Measurements from ENCODE around the gene CA10. TPM values are rescaled to one million over a fixed set of nuclear protein-coding genes. Genes with fewer than 3 reads are reported as not detected.

The CA10 gene
- total and polyA plus RNA-seq, 2 experiments from 2014 or later = 0.33 TPM; not detected in 1

DNA sequence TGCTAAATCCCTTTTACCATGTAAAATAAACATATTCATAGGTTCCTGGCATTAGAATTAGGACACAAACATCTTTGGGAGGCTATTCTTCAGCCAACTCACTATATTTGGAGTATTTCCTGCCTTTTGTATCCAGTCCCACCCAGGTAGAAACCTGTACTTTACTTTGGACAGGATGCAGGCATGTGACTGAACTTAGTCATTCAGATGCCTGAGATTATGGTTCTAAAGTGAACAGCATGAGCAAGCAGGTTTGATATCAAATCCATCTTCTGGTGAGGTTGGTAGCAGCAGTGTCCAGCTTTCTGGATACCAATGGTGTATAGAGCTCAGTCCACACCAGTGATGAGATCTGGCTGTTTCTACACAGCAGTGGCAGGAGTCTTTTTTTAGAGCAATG lies 20.2 kb downstream of the CA10 start:
- no peaks in the 10 kb centered on the region for H3K4me1 ChIP-seq (ENCODE audit: insufficient read depth)
- H3K9me3 ChIP-seq (ENCODE audit: low read depth) = no peaks in the 10 kb centered on the region
- H3K36me3 ChIP-seq (replicated peaks; ENCODE audit: insufficient read depth, low read depth) = no peaks in the 10 kb centered on the region
- H3K4me2 ChIP-seq = no peak overlapping the region
- H3K27me3 ChIP-seq = no peaks in the 10 kb centered on the region
- H3K4me3 ChIP-seq = no peak overlapping the region
- no peaks in the 10 kb centered on the region for H4K20me1 ChIP-seq (ENCODE audit: insufficient read depth, poor library complexity, severe bottlenecking)
- no peaks in the 10 kb centered on the region for H3K79me2 ChIP-seq
- no peak for TF ChIP-seq EZH2phosphoT487 (IDR thresholded peaks at IDR 0.05; ENCODE audit: low read depth, severe bottlenecking, unreplicated experiment)
- TF ChIP-seq, protein P1, sequence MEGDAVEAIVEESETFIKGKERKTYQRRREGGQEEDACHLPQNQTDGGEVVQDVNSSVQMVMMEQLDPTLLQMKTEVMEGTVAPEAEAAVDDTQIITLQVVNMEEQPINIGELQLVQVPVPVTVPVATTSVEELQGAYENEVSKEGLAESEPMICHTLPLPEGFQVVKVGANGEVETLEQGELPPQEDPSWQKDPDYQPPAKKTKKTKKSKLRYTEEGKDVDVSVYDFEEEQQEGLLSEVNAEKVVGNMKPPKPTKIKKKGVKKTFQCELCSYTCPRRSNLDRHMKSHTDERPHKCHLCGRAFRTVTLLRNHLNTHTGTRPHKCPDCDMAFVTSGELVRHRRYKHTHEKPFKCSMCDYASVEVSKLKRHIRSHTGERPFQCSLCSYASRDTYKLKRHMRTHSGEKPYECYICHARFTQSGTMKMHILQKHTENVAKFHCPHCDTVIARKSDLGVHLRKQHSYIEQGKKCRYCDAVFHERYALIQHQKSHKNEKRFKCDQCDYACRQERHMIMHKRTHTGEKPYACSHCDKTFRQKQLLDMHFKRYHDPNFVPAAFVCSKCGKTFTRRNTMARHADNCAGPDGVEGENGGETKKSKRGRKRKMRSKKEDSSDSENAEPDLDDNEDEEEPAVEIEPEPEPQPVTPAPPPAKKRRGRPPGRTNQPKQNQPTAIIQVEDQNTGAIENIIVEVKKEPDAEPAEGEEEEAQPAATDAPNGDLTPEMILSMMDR (IDR thresholded peaks at IDR 0.05; ENCODE audit: poor library complexity) = no peak
- no peak for TF ChIP-seq EZH2 (IDR thresholded peaks at IDR 0.05; ENCODE audit: borderline replicate concordance)
- no peak for DNase-seq (ENCODE audit: low spot score)
- H2AFZ ChIP-seq = no peak overlapping the region
- no peak overlapping the region for H3K27ac ChIP-seq
- no peaks in the 10 kb centered on the region for H3K9me2 ChIP-seq (replicated peaks; ENCODE audit: insufficient read depth)

DNA sequence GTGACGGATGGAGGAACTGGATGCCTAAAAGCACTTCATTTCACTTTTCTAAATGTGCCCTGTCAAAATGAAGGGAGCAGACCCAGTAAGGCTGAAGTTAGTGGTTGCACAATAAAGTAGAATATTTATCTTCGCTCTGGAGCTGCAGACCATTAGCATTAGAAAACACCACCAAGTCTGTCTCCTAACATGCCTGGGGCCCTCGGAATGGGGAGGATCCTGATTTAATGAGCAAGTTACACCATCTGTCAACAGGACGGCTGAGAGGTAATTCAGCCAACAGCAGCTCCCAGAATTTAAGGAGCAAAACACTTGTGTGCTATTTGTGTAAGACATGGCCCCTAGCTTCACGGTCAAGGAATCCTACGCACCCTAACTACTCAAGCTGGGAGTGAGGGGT lies 22.3 kb downstream of the CA10 start:
- H2AFZ ChIP-seq = no peak overlapping the region
- TF ChIP-seq EZH2phosphoT487 (IDR thresholded peaks at IDR 0.05; ENCODE audit: low read depth, severe bottlenecking, unreplicated experiment) = no peak
- TF ChIP-seq EZH2 (IDR thresholded peaks at IDR 0.05; ENCODE audit: borderline replicate concordance) = no peak
- TF ChIP-seq, protein P1 (IDR thresholded peaks at IDR 0.05; ENCODE audit: poor library complexity) = no peak

DNA sequence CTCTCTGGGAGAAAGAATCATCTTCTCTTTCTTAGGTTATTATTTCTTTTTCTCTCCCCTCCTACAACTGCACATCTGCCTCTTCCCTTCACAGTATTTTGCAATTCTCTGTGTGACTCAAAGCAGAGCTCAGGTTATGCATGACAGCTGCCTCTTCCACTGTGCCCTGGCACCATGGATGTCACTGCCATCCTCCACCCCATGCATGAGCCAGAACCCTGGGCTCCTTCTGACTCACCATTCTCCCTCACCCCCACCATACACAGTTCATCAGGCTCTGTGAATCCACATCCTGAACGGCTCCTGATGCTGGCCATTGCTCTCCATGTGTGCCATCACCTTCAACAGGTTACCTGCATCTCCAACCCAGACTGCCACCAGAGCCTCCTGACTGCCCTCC lies 23.9 kb downstream of the CA10 start:
- Histone ChIP-seq H3K9me2 (replicated peaks; ENCODE audit: insufficient read depth) (no peaks in the 10 kb centered on the region), H3K4me2 (no peak overlapping the region), H2AFZ (no peak overlapping the region), H3K27me3 (no peaks in the 10 kb centered on the region), H3K79me2 (no peaks in the 10 kb centered on the region), H3K27ac (no peak overlapping the region), H4K20me1 (ENCODE audit: insufficient read depth, poor library complexity, severe bottlenecking) (no peaks in the 10 kb centered on the region), H3K9me3 (ENCODE audit: low read depth) (no peaks in the 10 kb centered on the region), H3K4me1 (ENCODE audit: insufficient read depth) (no peaks in the 10 kb centered on the region), H3K4me3 (no peak overlapping the region), H3K36me3 (replicated peaks; ENCODE audit: insufficient read depth, low read depth) (no peaks in the 10 kb centered on the region)
- WGBS (ENCODE audit: low lambda C conversion rate, missing lambda C conversion rate) = 63% methylated on average over 1 of the region's 1 CpG
- no peak for DNase-seq (ENCODE audit: low spot score)
- no peak for TF ChIP-seq EZH2phosphoT487 (IDR thresholded peaks at IDR 0.05; ENCODE audit: low read depth, severe bottlenecking, unreplicated experiment)
- TF ChIP-seq, protein P1 (IDR thresholded peaks at IDR 0.05; ENCODE audit: poor library complexity) = no peak
- TF ChIP-seq EZH2 (IDR thresholded peaks at IDR 0.05; ENCODE audit: borderline replicate concordance) = no peak

More for the DNA sequence above, 22.3 kb downstream of the CA10 start:
- Histone ChIP-seq H3K4me2 (no peak overlapping the region), H3K27ac (no peak overlapping the region), H4K20me1 (ENCODE audit: insufficient read depth, poor library complexity, severe bottlenecking) (no peaks in the 10 kb centered on the region), H3K4me1 (ENCODE audit: insufficient read depth) (no peaks in the 10 kb centered on the region), H3K27me3 (no peaks in the 10 kb centered on the region), H3K9me3 (ENCODE audit: low read depth) (no peaks in the 10 kb centered on the region), H3K36me3 (replicated peaks; ENCODE audit: insufficient read depth, low read depth) (no peaks in the 10 kb centered on the region), H3K4me3 (no peak overlapping the region), H3K9me2 (replicated peaks; ENCODE audit: insufficient read depth) (no peaks in the 10 kb centered on the region), H3K79me2 (no peaks in the 10 kb centered on the region)
- WGBS (ENCODE audit: low lambda C conversion rate, missing lambda C conversion rate) = 37% methylated on average over 6 of the region's 6 CpGs
- no peak for DNase-seq (ENCODE audit: low spot score)

DNA sequence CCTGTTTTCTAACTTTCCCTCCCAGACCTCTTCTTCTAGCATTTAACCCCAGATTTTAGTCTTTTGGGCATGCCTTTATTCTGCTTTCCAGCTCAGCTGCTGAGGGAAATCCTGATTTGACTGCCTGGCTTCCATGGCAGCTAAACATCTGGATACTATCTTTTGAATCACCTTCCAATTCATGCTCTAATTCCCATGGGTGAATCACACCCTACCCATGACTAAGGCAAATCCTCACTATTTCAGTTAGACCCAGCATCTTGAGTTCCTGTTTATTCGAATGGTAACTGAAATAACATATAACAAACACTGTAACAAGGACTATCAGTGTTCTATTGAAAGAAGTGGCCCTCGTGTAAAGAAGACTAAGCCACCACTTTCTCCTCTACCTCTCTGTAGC lies 29.8 kb downstream of the CA10 start:
- no peak overlapping the region for H2AFZ ChIP-seq
- no peak overlapping the region for H3K4me2 ChIP-seq
- H3K9me3 ChIP-seq (ENCODE audit: low read depth) = no peaks in the 10 kb centered on the region
- no peak overlapping the region for H3K27ac ChIP-seq
- H3K36me3 ChIP-seq (replicated peaks; ENCODE audit: insufficient read depth, low read depth) = no peaks in the 10 kb centered on the region
- no peak overlapping the region for H3K4me3 ChIP-seq
- H3K79me2 ChIP-seq = no peaks in the 10 kb centered on the region
- no peak for DNase-seq (ENCODE audit: low spot score)
- H3K9me2 ChIP-seq (replicated peaks; ENCODE audit: insufficient read depth) = no peaks in the 10 kb centered on the region
- no peaks in the 10 kb centered on the region for H3K4me1 ChIP-seq (ENCODE audit: insufficient read depth)
- H3K27me3 ChIP-seq = no peaks in the 10 kb centered on the region
- WGBS (ENCODE audit: low lambda C conversion rate, missing lambda C conversion rate) = 49% methylated on average over 2 of the region's 2 CpGs
- TF ChIP-seq, protein P1 (IDR thresholded peaks at IDR 0.05; ENCODE audit: poor library complexity) = no peak
- TF ChIP-seq EZH2 (IDR thresholded peaks at IDR 0.05; ENCODE audit: borderline replicate concordance) = no peak
- TF ChIP-seq EZH2phosphoT487 (IDR thresholded peaks at IDR 0.05; ENCODE audit: low read depth, severe bottlenecking, unreplicated experiment) = no peak
- H4K20me1 ChIP-seq (ENCODE audit: insufficient read depth, poor library complexity, severe bottlenecking) = no peaks in the 10 kb centered on the region
